GM23338 (cell line): ENCODE data around the gene DNAH8. TPM values are rescaled to one million over a fixed set of nuclear protein-coding genes. Genes with fewer than 3 reads are reported as not detected.

Experiments
- ATAC-seq: fragments of 200-7000 bp; cut with Tn5 transposase; 3 replicates; pipeline ENCODE4 v1.9.1; 2020
- DNase-seq: peaks from one replicate; pipeline ENCODE4 v3.0.0-alpha.2; 2015; ENCODE audit warnings: low spot score
- H2AFZ ChIP-seq: fragments of 200-600 bp; sonication (generic); 2 replicates; pipeline ENCODE4 v1.8.0; 2016; ENCODE audit warnings: antibody characterized with exemption, mild to moderate bottlenecking, moderate library complexity
- H3F3A ChIP-seq: fragments of 200-600 bp; sonication (generic); replicated peaks from 2 replicates; pipeline ENCODE4 v1.8.0; 2017; ENCODE audit warnings: antibody characterized with exemption, mixed run types, low read depth
- H3K27ac ChIP-seq: fragments of 200-600 bp; sonication (generic); 2 replicates; pipeline ENCODE4 v1.6.1; 2016; ENCODE audit warnings: low read depth
- H3K27me3 ChIP-seq: fragments of 200-600 bp; sonication (generic); 2 replicates; pipeline ENCODE4 v1.8.0; 2016; ENCODE audit warnings: mild to moderate bottlenecking, mixed run types, moderate library complexity; ENCODE audit not compliant: insufficient read depth
- H3K36me3 ChIP-seq: fragments of 200-600 bp; sonication (generic); 2 replicates; pipeline ENCODE4 v1.8.0; 2016; ENCODE audit warnings: mild to moderate bottlenecking; ENCODE audit not compliant: insufficient read depth
- H3K4me1 ChIP-seq: fragments of 200-600 bp; sonication (generic); 2 replicates; pipeline ENCODE4 v1.8.0; 2016; ENCODE audit warnings: mild to moderate bottlenecking, moderate library complexity; ENCODE audit not compliant: insufficient read depth
- H3K4me2 ChIP-seq: fragments of 200-600 bp; sonication (generic); 2 replicates; pipeline ENCODE4 v1.7.1; 2017; ENCODE audit warnings: mixed run types
- H3K4me3 ChIP-seq: fragments of 200-600 bp; sonication (generic); 2 replicates; pipeline ENCODE4 v1.6.1; 2016; ENCODE audit warnings: mixed run types
- H3K79me2 ChIP-seq: fragments of 200-600 bp; sonication (generic); replicated peaks from 2 replicates; pipeline ENCODE4 v1.8.0; 2017; ENCODE audit warnings: mild to moderate bottlenecking; ENCODE audit not compliant: insufficient read depth
- H3K9me2 ChIP-seq: fragments of 200-600 bp; sonication (generic); 2 replicates; pipeline ENCODE4 v1.8.0; 2017; ENCODE audit not compliant: insufficient read depth
- H4K20me1 ChIP-seq: fragments of 200-600 bp; sonication (generic); replicated peaks from 2 replicates; pipeline ENCODE4 v1.8.0; 2017; ENCODE audit warnings: mild to moderate bottlenecking; ENCODE audit not compliant: insufficient read depth
- H3K27ac Mint-ChIP-seq: 2 replicates; pipeline ENCODE4 v1.8.0; 2020; ENCODE audit warnings: inconsistent platforms, mild to moderate bottlenecking, moderate library complexity, mixed read lengths
- H3K27me3 Mint-ChIP-seq: 3 replicates; pipeline ENCODE4 v1.8.0; 2022; ENCODE audit warnings: low read depth, mild to moderate bottlenecking, moderate library complexity, mixed read lengths, inconsistent platforms; ENCODE audit not compliant: insufficient read depth, poor library complexity
- H3K36me3 Mint-ChIP-seq: 3 replicates; pipeline ENCODE4 v1.8.0; 2021; ENCODE audit warnings: low read depth, mild to moderate bottlenecking, inconsistent platforms, moderate library complexity, mixed read lengths
- H3K4me1 Mint-ChIP-seq: 3 replicates; pipeline ENCODE4 v1.8.0; 2020; ENCODE audit warnings: mild to moderate bottlenecking, inconsistent platforms, mixed read lengths
- H3K4me3 Mint-ChIP-seq: 3 replicates; pipeline ENCODE4 v1.8.0; 2021; ENCODE audit warnings: moderate library complexity, mild to moderate bottlenecking, inconsistent platforms, mixed read lengths
- H3K9me3 Mint-ChIP-seq: 3 replicates; pipeline ENCODE4 v1.8.0; 2020; ENCODE audit warnings: moderate library complexity, mild to moderate bottlenecking, inconsistent platforms, mixed read lengths
- NANOG ChIP-seq: IDR thresholded peaks from 2 replicates; pipeline ENCODE4 v1.6.1; 2016; ENCODE audit warnings: antibody characterized with exemption, borderline replicate concordance
- POLR2AphosphoS5 ChIP-seq: IDR thresholded peaks from 2 replicates; pipeline ENCODE4 v1.6.1; 2016; ENCODE audit warnings: antibody characterized with exemption, low read depth
- STAT1 ChIP-seq: IDR thresholded peaks from one replicate; pipeline ENCODE4 v1.6.1; 2016; ENCODE audit warnings: antibody characterized with exemption; ENCODE audit not compliant: unreplicated experiment
- ZNF114 ChIP-seq: fragments of 250-450 bp; sonication (Bioruptor Pico); IDR thresholded peaks from 2 replicates; pipeline ENCODE4 v1.5.0; 2020; ENCODE audit warnings: mild to moderate bottlenecking, moderate library complexity
- ZNF331 ChIP-seq: fragments of 250-450 bp; sonication (Bioruptor Pico); IDR thresholded peaks from 2 replicates; pipeline ENCODE4 v1.5.0; 2020; ENCODE audit warnings: low read depth, mild to moderate bottlenecking, moderate library complexity
- polyA plus RNA-seq: library from polyadenylated mRNA; unstranded; fragments of >200 nt; fragmentation: Nextera tagmentation; extraction: Ambion mirVana; gene quantifications from 2 replicates; pipeline ENCODE4 v1.2.1, GENCODE V29; 2016
- total RNA-seq: library from RNA; depleted of rRNA; stranded (reverse); fragments of >200 nt; shearing (Covaris generic); gene quantifications from 2 replicates; pipeline ENCODE4 v1.2.3, GENCODE V29; 2014
- TF ChIP-seq, protein P1 (sequence below): fragments of 250-450 bp; sonication (Bioruptor Pico); IDR thresholded peaks from 2 replicates; pipeline ENCODE4 v1.5.0; 2020; ENCODE audit warnings: mild to moderate bottlenecking, moderate library complexity
- TF ChIP-seq, protein P2 (sequence below): IDR thresholded peaks from one replicate; pipeline ENCODE4 v1.6.1; 2018; ENCODE audit warnings: antibody characterized with exemption; ENCODE audit not compliant: unreplicated experiment
- TF ChIP-seq, protein P3 (sequence below): IDR thresholded peaks from 2 replicates; pipeline ENCODE4 v1.6.1; 2016; ENCODE audit warnings: antibody characterized with exemption

Gene DNAH8
- total and polyA plus RNA-seq, 2 experiments from 2014 or later, result 0.02 TPM; not detected in 1

GRCh38 chr6:39040080-39040673 lies 325.1 kb downstream of the DNAH8 start:
- H3K27me3 ChIP-seq, result peaks cover 6% of the 10 kb centered on the region; the same call in 1 of the 2 replicates
- no peaks in the 10 kb centered on the region for H3K36me3 Mint-ChIP-seq
- TF ChIP-seq NANOG (no peak), STAT1 (no peak), ZNF331 (CRISPR knock-in tag) (no peak)
- TF ChIP-seq, protein P1, sequence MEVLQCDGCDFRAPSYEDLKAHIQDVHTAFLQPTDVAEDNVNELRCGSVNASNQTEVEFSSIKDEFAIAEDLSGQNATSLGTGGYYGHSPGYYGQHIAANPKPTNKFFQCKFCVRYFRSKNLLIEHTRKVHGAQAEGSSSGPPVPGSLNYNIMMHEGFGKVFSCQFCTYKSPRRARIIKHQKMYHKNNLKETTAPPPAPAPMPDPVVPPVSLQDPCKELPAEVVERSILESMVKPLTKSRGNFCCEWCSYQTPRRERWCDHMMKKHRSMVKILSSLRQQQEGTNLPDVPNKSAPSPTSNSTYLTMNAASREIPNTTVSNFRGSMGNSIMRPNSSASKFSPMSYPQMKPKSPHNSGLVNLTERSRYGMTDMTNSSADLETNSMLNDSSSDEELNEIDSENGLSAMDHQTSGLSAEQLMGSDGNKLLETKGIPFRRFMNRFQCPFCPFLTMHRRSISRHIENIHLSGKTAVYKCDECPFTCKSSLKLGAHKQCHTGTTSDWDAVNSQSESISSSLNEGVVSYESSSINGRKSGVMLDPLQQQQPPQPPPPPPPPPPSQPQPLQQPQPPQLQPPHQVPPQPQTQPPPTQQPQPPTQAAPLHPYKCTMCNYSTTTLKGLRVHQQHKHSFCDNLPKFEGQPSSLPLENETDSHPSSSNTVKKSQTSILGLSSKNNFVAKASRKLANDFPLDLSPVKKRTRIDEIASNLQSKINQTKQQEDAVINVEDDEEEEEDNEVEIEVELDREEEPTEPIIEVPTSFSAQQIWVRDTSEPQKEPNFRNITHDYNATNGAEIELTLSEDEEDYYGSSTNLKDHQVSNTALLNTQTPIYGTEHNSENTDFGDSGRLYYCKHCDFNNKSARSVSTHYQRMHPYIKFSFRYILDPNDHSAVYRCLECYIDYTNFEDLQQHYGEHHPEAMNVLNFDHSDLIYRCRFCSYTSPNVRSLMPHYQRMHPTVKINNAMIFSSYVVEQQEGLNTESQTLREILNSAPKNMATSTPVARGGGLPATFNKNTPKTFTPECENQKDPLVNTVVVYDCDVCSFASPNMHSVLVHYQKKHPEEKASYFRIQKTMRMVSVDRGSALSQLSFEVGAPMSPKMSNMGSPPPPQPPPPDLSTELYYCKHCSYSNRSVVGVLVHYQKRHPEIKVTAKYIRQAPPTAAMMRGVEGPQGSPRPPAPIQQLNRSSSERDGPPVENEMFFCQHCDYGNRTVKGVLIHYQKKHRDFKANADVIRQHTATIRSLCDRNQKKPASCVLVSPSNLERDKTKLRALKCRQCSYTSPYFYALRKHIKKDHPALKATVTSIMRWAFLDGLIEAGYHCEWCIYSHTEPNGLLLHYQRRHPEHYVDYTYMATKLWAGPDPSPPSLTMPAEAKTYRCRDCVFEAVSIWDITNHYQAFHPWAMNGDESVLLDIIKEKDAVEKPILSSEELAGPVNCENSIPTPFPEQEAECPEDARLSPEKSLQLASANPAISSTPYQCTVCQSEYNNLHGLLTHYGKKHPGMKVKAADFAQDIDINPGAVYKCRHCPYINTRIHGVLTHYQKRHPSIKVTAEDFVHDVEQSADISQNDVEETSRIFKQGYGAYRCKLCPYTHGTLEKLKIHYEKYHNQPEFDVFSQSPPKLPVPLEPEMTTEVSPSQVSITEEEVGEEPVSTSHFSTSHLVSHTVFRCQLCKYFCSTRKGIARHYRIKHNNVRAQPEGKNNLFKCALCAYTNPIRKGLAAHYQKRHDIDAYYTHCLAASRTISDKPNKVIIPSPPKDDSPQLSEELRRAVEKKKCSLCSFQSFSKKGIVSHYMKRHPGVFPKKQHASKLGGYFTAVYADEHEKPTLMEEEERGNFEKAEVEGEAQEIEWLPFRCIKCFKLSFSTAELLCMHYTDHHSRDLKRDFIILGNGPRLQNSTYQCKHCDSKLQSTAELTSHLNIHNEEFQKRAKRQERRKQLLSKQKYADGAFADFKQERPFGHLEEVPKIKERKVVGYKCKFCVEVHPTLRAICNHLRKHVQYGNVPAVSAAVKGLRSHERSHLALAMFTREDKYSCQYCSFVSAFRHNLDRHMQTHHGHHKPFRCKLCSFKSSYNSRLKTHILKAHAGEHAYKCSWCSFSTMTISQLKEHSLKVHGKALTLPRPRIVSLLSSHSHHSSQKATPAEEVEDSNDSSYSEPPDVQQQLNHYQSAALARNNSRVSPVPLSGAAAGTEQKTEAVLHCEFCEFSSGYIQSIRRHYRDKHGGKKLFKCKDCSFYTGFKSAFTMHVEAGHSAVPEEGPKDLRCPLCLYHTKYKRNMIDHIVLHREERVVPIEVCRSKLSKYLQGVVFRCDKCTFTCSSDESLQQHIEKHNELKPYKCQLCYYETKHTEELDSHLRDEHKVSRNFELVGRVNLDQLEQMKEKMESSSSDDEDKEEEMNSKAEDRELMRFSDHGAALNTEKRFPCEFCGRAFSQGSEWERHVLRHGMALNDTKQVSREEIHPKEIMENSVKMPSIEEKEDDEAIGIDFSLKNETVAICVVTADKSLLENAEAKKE (CRISPR knock-in tag), result no peak
- peaks cover 17% of the 10 kb centered on the region for H3K27me3 Mint-ChIP-seq
- H3K4me2 ChIP-seq, result no peak overlapping the region
- no peaks in the 10 kb centered on the region for H4K20me1 ChIP-seq
- H3K27ac ChIP-seq, result no peak overlapping the region
- H3K4me1 Mint-ChIP-seq, result peaks cover 6% of the 10 kb centered on the region; the same call in 2 of the 3 replicates
- H3K4me3 Mint-ChIP-seq, result no peak overlapping the region
- H2AFZ ChIP-seq, result no peak overlapping the region
- no peaks in the 10 kb centered on the region for H3F3A ChIP-seq
- H3K4me1 ChIP-seq, result peaks cover 20% of the 10 kb centered on the region; the same call in 1 of the 2 replicates
- H3K27ac Mint-ChIP-seq, result no peak overlapping the region
- H3K79me2 ChIP-seq, result no peaks in the 10 kb centered on the region
- ATAC-seq (no peak), DNase-seq (no peak)
- no peaks in the 10 kb centered on the region for H3K9me3 Mint-ChIP-seq
- H3K4me3 ChIP-seq, result no peak overlapping the region
- no peaks in the 10 kb centered on the region for H3K36me3 ChIP-seq
- H3K9me2 ChIP-seq, result peaks cover 13% of the 10 kb centered on the region

GRCh38 chr6:39041072-39041471 lies 326.0 kb downstream of the DNAH8 start:
- Histone ChIP-seq H3K4me3 (no peak overlapping the region), H3K4me1 (peaks cover 13% of the 10 kb centered on the region; the same call in 1 of the 2 replicates), H4K20me1 (no peaks in the 10 kb centered on the region), H3K27me3 (peaks cover 6% of the 10 kb centered on the region; the same call in 1 of the 2 replicates), H3K36me3 (no peaks in the 10 kb centered on the region), H3K4me2 (no peak overlapping the region), H2AFZ (no peak overlapping the region), H3K79me2 (no peaks in the 10 kb centered on the region), H3F3A (no peaks in the 10 kb centered on the region), H3K9me2 (peaks cover 13% of the 10 kb centered on the region), H3K27ac (no peak overlapping the region)
- Mint-ChIP-seq H3K4me3 (no peak overlapping the region), H3K9me3 (no peaks in the 10 kb centered on the region), H3K36me3 (no peaks in the 10 kb centered on the region), H3K27me3 (peaks cover 13% of the 10 kb centered on the region), H3K4me1 (peaks cover 6% of the 10 kb centered on the region; the same call in 2 of the 3 replicates), H3K27ac (no peak overlapping the region)
- no peak for ATAC-seq
- no peak for DNase-seq
- TF ChIP-seq ZNF331 (CRISPR knock-in tag), result no peak
- TF ChIP-seq POLR2AphosphoS5, result no peak
- TF ChIP-seq NANOG, result no peak
- TF ChIP-seq, protein P2, sequence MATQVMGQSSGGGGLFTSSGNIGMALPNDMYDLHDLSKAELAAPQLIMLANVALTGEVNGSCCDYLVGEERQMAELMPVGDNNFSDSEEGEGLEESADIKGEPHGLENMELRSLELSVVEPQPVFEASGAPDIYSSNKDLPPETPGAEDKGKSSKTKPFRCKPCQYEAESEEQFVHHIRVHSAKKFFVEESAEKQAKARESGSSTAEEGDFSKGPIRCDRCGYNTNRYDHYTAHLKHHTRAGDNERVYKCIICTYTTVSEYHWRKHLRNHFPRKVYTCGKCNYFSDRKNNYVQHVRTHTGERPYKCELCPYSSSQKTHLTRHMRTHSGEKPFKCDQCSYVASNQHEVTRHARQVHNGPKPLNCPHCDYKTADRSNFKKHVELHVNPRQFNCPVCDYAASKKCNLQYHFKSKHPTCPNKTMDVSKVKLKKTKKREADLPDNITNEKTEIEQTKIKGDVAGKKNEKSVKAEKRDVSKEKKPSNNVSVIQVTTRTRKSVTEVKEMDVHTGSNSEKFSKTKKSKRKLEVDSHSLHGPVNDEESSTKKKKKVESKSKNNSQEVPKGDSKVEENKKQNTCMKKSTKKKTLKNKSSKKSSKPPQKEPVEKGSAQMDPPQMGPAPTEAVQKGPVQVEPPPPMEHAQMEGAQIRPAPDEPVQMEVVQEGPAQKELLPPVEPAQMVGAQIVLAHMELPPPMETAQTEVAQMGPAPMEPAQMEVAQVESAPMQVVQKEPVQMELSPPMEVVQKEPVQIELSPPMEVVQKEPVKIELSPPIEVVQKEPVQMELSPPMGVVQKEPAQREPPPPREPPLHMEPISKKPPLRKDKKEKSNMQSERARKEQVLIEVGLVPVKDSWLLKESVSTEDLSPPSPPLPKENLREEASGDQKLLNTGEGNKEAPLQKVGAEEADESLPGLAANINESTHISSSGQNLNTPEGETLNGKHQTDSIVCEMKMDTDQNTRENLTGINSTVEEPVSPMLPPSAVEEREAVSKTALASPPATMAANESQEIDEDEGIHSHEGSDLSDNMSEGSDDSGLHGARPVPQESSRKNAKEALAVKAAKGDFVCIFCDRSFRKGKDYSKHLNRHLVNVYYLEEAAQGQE, result no peak
- TF ChIP-seq, protein P3, sequence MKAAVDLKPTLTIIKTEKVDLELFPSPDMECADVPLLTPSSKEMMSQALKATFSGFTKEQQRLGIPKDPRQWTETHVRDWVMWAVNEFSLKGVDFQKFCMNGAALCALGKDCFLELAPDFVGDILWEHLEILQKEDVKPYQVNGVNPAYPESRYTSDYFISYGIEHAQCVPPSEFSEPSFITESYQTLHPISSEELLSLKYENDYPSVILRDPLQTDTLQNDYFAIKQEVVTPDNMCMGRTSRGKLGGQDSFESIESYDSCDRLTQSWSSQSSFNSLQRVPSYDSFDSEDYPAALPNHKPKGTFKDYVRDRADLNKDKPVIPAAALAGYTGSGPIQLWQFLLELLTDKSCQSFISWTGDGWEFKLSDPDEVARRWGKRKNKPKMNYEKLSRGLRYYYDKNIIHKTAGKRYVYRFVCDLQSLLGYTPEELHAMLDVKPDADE, result no peak
- no peak for TF ChIP-seq ZNF114 (CRISPR knock-in tag)
